Osteoblast (primary cell): Measurements from ENCODE around the gene RGS16. TPM values are rescaled to one million over a fixed set of nuclear protein-coding genes. Genes with fewer than 3 reads are reported as not detected.

Experiments
- DNase-seq: peaks from one replicate; pipeline ENCODE4 v3.0.0; 2011; ENCODE audit warnings: low spot score, mixed read lengths; ENCODE audit not compliant: insufficient read length; ENCODE audit errors: missing footprints
- H2AFZ ChIP-seq: 2 replicates; pipeline ENCODE4 v1.6.0; 2011; ENCODE audit warnings: mild to moderate bottlenecking, low read length
- H3K27ac ChIP-seq: 2 replicates; pipeline ENCODE4 v1.5.1; 2011; ENCODE audit warnings: mild to moderate bottlenecking, low read depth, low read length, moderate library complexity
- H3K27me3 ChIP-seq: 2 replicates; pipeline ENCODE4 v1.6.0; 2012; ENCODE audit warnings: mild to moderate bottlenecking, control low read depth, inconsistent platforms, low read length, moderate library complexity; ENCODE audit not compliant: insufficient read depth
- H3K36me3 ChIP-seq: 2 replicates; pipeline ENCODE4 v1.5.1; 2011; ENCODE audit warnings: mild to moderate bottlenecking, low read length, control low read depth, moderate library complexity; ENCODE audit not compliant: insufficient read depth
- H3K4me1 ChIP-seq: 2 replicates; pipeline ENCODE4 v1.5.1; 2011; ENCODE audit warnings: mild to moderate bottlenecking, low read length, control low read depth, moderate library complexity; ENCODE audit not compliant: insufficient read depth
- H3K4me2 ChIP-seq: 2 replicates; pipeline ENCODE4 v1.6.0; 2011; ENCODE audit warnings: mild to moderate bottlenecking, low read length; ENCODE audit not compliant: insufficient read depth
- H3K4me3 ChIP-seq: fragments of 200-600 bp; sonication (generic); 3 replicates; pipeline ENCODE4 v1.5.1; 2012; ENCODE audit warnings: mild to moderate bottlenecking, low read length, inconsistent platforms; ENCODE audit not compliant: insufficient read depth
- H3K79me2 ChIP-seq: 2 replicates; pipeline ENCODE4 v1.6.0; 2012; ENCODE audit warnings: mild to moderate bottlenecking, low read length, control low read depth, inconsistent platforms; ENCODE audit not compliant: insufficient read depth
- H3K9me3 ChIP-seq: 2 replicates; pipeline ENCODE4 v1.5.1; 2011; ENCODE audit warnings: low read depth, low read length, control low read depth
- H4K20me1 ChIP-seq: 2 replicates; pipeline ENCODE4 v1.6.0; 2012; ENCODE audit warnings: mild to moderate bottlenecking, low read length, control low read depth; ENCODE audit not compliant: insufficient read depth
- total RNA-seq: library from RNA; depleted of rRNA; stranded (reverse); fragments of >200 nt; gene quantifications from 2 replicates; pipeline ENCODE4 v1.2.3, GENCODE V29; 2012
- TF ChIP-seq, protein P1 (sequence below): IDR thresholded peaks from 2 replicates; pipeline ENCODE4 v1.5.1; 2011; ENCODE audit warnings: mild to moderate bottlenecking, low read depth, low read length, moderate library complexity; ENCODE audit errors: extremely low read depth

Gene RGS16
- total RNA-seq, 1 donor = under 0.01 TPM

DNA sequence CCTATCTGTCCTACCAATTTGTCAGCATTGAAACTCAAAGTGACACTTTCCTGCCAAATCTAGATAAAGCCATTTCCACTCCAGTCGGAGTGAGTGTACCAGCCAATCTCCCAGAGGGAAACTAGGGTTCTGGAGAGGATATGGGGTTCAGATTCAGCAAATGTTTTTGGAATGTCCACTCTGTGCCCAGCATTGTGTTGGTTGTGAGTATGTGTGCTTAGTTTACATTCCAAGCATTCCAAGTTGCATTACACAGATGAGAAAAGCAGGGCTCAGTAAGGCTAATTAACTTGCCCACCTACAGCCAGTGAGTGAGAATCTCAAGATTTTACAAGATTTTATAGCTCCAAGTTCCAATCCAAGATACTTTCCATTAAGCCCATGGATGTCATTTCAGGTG, 26.4 kb upstream of the RGS16 start:
- no peak overlapping the region for H3K4me2 ChIP-seq
- no peak for DNase-seq
- H3K4me3 ChIP-seq = no peak overlapping the region
- H4K20me1 ChIP-seq = no peaks in the 10 kb centered on the region
- H3K27ac ChIP-seq = no peak overlapping the region
- no peak overlapping the region for H2AFZ ChIP-seq
- no peaks in the 10 kb centered on the region for H3K9me3 ChIP-seq
- H3K36me3 ChIP-seq = no peaks in the 10 kb centered on the region
- H3K27me3 ChIP-seq = no peaks in the 10 kb centered on the region
- TF ChIP-seq, protein P1, sequence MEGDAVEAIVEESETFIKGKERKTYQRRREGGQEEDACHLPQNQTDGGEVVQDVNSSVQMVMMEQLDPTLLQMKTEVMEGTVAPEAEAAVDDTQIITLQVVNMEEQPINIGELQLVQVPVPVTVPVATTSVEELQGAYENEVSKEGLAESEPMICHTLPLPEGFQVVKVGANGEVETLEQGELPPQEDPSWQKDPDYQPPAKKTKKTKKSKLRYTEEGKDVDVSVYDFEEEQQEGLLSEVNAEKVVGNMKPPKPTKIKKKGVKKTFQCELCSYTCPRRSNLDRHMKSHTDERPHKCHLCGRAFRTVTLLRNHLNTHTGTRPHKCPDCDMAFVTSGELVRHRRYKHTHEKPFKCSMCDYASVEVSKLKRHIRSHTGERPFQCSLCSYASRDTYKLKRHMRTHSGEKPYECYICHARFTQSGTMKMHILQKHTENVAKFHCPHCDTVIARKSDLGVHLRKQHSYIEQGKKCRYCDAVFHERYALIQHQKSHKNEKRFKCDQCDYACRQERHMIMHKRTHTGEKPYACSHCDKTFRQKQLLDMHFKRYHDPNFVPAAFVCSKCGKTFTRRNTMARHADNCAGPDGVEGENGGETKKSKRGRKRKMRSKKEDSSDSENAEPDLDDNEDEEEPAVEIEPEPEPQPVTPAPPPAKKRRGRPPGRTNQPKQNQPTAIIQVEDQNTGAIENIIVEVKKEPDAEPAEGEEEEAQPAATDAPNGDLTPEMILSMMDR = no peak
- H3K79me2 ChIP-seq = no peaks in the 10 kb centered on the region
- no peaks in the 10 kb centered on the region for H3K4me1 ChIP-seq

DNA sequence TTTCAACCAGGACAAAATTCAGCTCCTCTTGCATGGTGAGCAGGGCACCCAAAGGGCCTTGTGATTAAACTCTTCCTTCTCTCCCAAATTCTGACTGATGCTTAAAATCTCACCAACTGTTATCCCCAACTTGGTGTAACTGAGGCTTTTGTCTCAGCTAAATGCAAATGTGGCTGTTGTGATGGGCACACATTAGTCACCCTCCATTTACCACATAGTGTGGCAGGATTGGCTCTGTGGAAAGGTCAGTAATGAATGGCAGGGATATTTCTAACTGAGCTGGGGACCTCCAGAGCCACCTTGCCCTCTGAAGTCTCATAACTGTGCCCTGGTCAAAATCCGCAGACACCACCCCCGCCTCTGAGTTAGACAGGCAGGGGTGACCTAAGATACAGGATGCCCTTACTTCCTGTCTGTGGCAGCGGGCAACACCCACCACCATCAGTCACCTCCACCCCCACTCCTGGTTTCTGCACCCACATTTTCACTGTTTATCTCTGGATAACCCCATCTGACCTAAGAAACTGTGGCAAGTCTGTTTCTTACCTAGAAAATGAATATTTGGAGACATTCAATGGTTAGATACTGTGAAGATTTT, 25.4 kb upstream of the RGS16 start:
- H3K27me3 ChIP-seq = no peaks in the 10 kb centered on the region
- no peaks in the 10 kb centered on the region for H3K4me1 ChIP-seq
- no peak overlapping the region for H2AFZ ChIP-seq
- H3K4me2 ChIP-seq = no peak overlapping the region
- DNase-seq = no peak
- H3K27ac ChIP-seq = no peak overlapping the region
- no peaks in the 10 kb centered on the region for H3K79me2 ChIP-seq
- H3K9me3 ChIP-seq = no peaks in the 10 kb centered on the region
- TF ChIP-seq, protein P1 = no peak
- no peak overlapping the region for H3K4me3 ChIP-seq
- H3K36me3 ChIP-seq = no peaks in the 10 kb centered on the region
- no peaks in the 10 kb centered on the region for H4K20me1 ChIP-seq

DNA sequence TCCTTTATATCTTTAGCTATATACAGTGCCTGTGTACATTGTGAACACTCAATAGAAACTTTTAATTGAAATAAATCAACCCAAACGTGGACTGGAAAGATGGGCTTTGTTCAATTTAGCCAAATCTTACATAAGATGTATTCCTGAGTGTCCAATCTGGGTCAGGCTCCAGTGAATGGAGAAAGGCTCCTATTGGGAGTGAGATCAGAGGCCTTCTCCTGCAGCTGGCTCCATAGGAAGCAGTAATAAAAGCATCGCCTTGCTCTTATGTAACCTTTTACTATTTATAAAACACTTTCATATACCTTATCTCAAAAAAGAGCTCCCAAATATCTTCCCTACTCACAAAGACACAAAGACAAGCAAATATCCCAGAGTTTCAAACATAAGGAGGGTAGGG, 24.9 kb upstream of the RGS16 start:
- H3K4me1 ChIP-seq = no peaks in the 10 kb centered on the region
- DNase-seq = no peak
- no peaks in the 10 kb centered on the region for H3K27me3 ChIP-seq
- H4K20me1 ChIP-seq = no peaks in the 10 kb centered on the region
- H3K4me2 ChIP-seq = no peak overlapping the region
- no peak overlapping the region for H3K4me3 ChIP-seq
- H3K36me3 ChIP-seq = no peaks in the 10 kb centered on the region
- H2AFZ ChIP-seq = no peak overlapping the region
- H3K79me2 ChIP-seq = no peaks in the 10 kb centered on the region
- H3K9me3 ChIP-seq = no peaks in the 10 kb centered on the region
- no peak overlapping the region for H3K27ac ChIP-seq
- TF ChIP-seq, protein P1 = no peak

DNA sequence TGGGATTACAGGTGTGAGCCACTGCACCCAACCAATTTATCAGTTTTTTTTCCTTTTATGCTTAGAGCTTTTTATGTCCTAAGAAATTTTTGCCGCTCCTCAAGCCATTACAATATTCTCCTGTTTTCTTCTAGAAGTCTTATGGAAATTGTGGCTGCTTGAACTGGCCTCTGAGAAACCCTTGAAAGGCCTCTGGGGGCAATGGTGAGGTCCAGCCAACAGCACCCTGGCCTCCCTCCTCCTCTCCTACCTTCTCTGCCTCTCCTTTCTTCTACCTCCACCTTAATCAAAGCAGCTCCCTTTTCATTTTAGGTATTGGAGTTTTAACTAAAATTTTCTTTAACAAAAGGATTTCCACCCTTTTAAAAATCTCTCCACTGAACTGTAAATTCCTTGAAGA, 24.5 kb upstream of the RGS16 start:
- Histone ChIP-seq H3K79me2 (no peaks in the 10 kb centered on the region), H3K9me3 (no peaks in the 10 kb centered on the region), H3K4me3 (no peak overlapping the region), H3K4me1 (no peaks in the 10 kb centered on the region), H3K36me3 (no peaks in the 10 kb centered on the region), H3K27me3 (no peaks in the 10 kb centered on the region), H4K20me1 (no peaks in the 10 kb centered on the region), H3K27ac (no peak overlapping the region), H3K4me2 (no peak overlapping the region), H2AFZ (no peak overlapping the region)
- TF ChIP-seq, protein P1 = no peak
- no peak for DNase-seq
